A549 treated with AZD2906 at 1 μM for 4 hours (cell line): Measurements from ENCODE around the gene GABRE. TPM values are rescaled to one million over a fixed set of nuclear protein-coding genes. Genes with fewer than 3 reads are reported as not detected.

Experiments used
- total RNA-seq: library from RNA; stranded (reverse); fragments of 200-300 nt; extraction: Qiagen RNA extraction; gene quantifications from 5 replicates; pipeline ENCODE4 v1.2.3, GENCODE V29; 2022

Gene GABRE
- total RNA-seq, result 11.5 to 18.6 TPM (median 12.8 TPM) in 5 replicates

GRCh38 chrX:151974336-151975227 is at the start of gene GABRE:
TSS of gene GABRE (minus strand) at chrX:151974676. CDS start at chrX:151974625, 51 bp downstream.

GRCh38 chrX:151912780-151913179 is 61.7 kb downstream of the GABRE start, which contains the start of gene MAGEA4:
TSS of gene MAGEA4 (plus strand) at chrX:151912889. CDS start at chrX:151923665, 10,776 bp downstream.

Other genes starting within 250 kb of the GABRE start
- gene CNGA2, start 239.9 kb downstream of the GABRE start, total RNA-seq, result not detected in 5 replicates
- not detected in 5 replicates for gene MAGEA4, start 61.8 kb downstream of the GABRE start, total RNA-seq
- gene MAGEA10, start 163.9 kb upstream of the GABRE start, total RNA-seq, result 0.02 to 0.07 TPM (median 0.05 TPM) in 3 of 5 replicates, not detected in the others